ENCODE data around the gene TXNL1.
"Not testable (repeated sequence)": the region's sequence is repeated elsewhere in the genome, so short reads cannot be mapped to it uniquely, and the experiment has no call there.

TXNL1 gene

GRCh38 chr18:56643381-56643780 lies 5.0 kb upstream of the TXNL1 start:
- no peak for DNase-seq

GRCh38 chr18:56641714-56642337 lies 3.4 kb upstream of the TXNL1 start:
- DNase-seq, result no peak

- DNase-seq, result no peak
Measured at GRCh38 chr18:56639571-56639970, 1.2 kb upstream of the TXNL1 start.

GRCh38 chr18:56639104-56639381 lies 651 bp upstream of the TXNL1 start:
- no peak for DNase-seq

- DNase-seq, result no peak
Measured at GRCh38 chr18:56637711-56638231, 621 bp downstream of the TXNL1 start.

- DNase-seq, result no peak
Measured at GRCh38 chr18:56637176-56637575, 1.2 kb downstream of the TXNL1 start.

- DNase-seq, result no peak
Measured at GRCh38 chr18:56635007-56635406, 3.4 kb downstream of the TXNL1 start.

GRCh38 chr18:56632070-56633022 lies 6.0 kb downstream of the TXNL1 start:
- no peak for DNase-seq

- DNase-seq, result no peak
Measured at GRCh38 chr18:56627991-56628390, 10.4 kb downstream of the TXNL1 start.

GRCh38 chr18:56615738-56616520 lies 22.5 kb downstream of the TXNL1 start:
- no peak for DNase-seq

- no peak for DNase-seq
Measured at GRCh38 chr18:56606618-56607017, 31.8 kb downstream of the TXNL1 start.

GRCh38 chr18:56598422-56598821 lies 40.0 kb downstream of the TXNL1 start:
- no peak for DNase-seq

- no peak for DNase-seq
Measured at GRCh38 chr18:56593906-56594305, 44.5 kb downstream of the TXNL1 start.

- no peak for DNase-seq
Measured at GRCh38 chr18:56580026-56580425, 58.4 kb downstream of the TXNL1 start.

GRCh38 chr18:56579451-56579850 lies 58.9 kb downstream of the TXNL1 start:
- DNase-seq, result no peak

GRCh38 chr18:56576826-56577573 lies 61.4 kb downstream of the TXNL1 start:
- DNase-seq, result no peak

- peak; percentile 32 for DNase-seq
Measured at GRCh38 chr18:56575819-56576663, 62.4 kb downstream of the TXNL1 start.

GRCh38 chr18:56574861-56575260 lies 63.5 kb downstream of the TXNL1 start:
- no peak for DNase-seq

GRCh38 chr18:56572267-56572666 lies 66.1 kb downstream of the TXNL1 start:
- not testable (repeated sequence) for DNase-seq

- DNase-seq, result no peak
Measured at GRCh38 chr18:56570978-56571377, 67.4 kb downstream of the TXNL1 start.

- no peak for DNase-seq
Measured at GRCh38 chr18:56569416-56569815, 69.0 kb downstream of the TXNL1 start.

- DNase-seq, result no peak
Measured at GRCh38 chr18:56568986-56569385, 69.4 kb downstream of the TXNL1 start.
